ENCODE measurements around the gene IFRD1.

The IFRD1 gene

GRCh38 chr7:112420236-112420861 is 29.9 kb upstream of the IFRD1 start:
- Histone ChIP-seq H3K27ac (ENCODE audit: extremely low read depth, low read depth, low read length) (no peak overlapping the region), H3K4me1 (ENCODE audit: control insufficient read depth, insufficient read depth, low read length) (peaks cover 8% of the 10 kb centered on the region; the same call in 1 of the 2 replicates)

GRCh38 chr7:112421666-112422486 is 28.4 kb upstream of the IFRD1 start:
- ChIA-PET POLR2A (interaction anchor here (5.9 kb wide), 1 partner anchor 29 kb away, joined by 49 read pairs; the partner anchor contains the start of gene IFRD1), CTCF (interaction anchor here (0.7 to 2.3 kb wide), 5 partner anchors 28 to 691 kb away, joined by 3 to 5 read pairs (median 3); partner anchors contain the start of gene IFRD1)
- TF ChIP-seq ZNF561 (tag by site-specific recombination; IDR thresholded peaks at IDR 0.05; ENCODE audit: borderline replicate concordance) (no peak), ZNF623 (tag by site-specific recombination; IDR thresholded peaks at IDR 0.05) (no peak), IKZF3 (tag by site-specific recombination; IDR thresholded peaks at IDR 0.05) (no peak)
- H3K4me1 ChIP-seq (ENCODE audit: control insufficient read depth, insufficient read depth, low read length) = peaks cover 8% of the 10 kb centered on the region; the same call in 1 of the 2 replicates
- H3K36me3 ChIP-seq (ENCODE audit: control insufficient read depth in 2 of 2, insufficient read depth in 1 of 2, low read length in 2 of 2) = no peaks in the 10 kb centered on the region
- H3K9me3 ChIP-seq (ENCODE audit: control insufficient read depth, insufficient read depth, low read depth, low read length) = no peaks in the 10 kb centered on the region
- no peak overlapping the region for H3K27ac ChIP-seq (ENCODE audit: extremely low read depth, low read depth, low read length)
- H3K4me3 ChIP-seq (ENCODE audit: low read depth, low read length) = no peak overlapping the region

More at GRCh38 chr7:112420236-112420861, 29.9 kb upstream of the IFRD1 start:
- TF ChIP-seq BCL11A (tag by site-specific recombination; IDR thresholded peaks at IDR 0.05; ENCODE audit: low read depth) (no peak), ZNF354C (tag by site-specific recombination; IDR thresholded peaks at IDR 0.05; ENCODE audit: borderline replicate concordance, low read depth) (no peak), ZNF157 (tag by site-specific recombination; IDR thresholded peaks at IDR 0.05) (no peak), ZNF544 (tag by site-specific recombination; IDR thresholded peaks at IDR 0.05) (no peak), ZNF426 (tag by site-specific recombination; IDR thresholded peaks at IDR 0.05) (no peak), ZNF23 (tag by site-specific recombination; IDR thresholded peaks at IDR 0.05; ENCODE audit: borderline replicate concordance) (no peak), GFI1B (tag by site-specific recombination; IDR thresholded peaks at IDR 0.05) (no peak), ZNF449 (tag by site-specific recombination; IDR thresholded peaks at IDR 0.05) (no peak)
- TF ChIP-seq, protein P1, sequence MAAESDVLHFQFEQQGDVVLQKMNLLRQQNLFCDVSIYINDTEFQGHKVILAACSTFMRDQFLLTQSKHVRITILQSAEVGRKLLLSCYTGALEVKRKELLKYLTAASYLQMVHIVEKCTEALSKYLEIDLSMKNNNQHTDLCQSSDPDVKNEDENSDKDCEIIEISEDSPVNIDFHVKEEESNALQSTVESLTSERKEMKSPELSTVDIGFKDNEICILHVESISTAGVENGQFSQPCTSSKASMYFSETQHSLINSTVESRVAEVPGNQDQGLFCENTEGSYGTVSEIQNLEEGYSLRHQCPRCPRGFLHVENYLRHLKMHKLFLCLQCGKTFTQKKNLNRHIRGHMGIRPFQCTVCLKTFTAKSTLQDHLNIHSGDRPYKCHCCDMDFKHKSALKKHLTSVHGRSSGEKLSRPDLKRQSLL (tag by site-specific recombination; IDR thresholded peaks at IDR 0.05) = no peak
- no peak overlapping the region for H3K4me3 ChIP-seq (ENCODE audit: low read depth, low read length)
- ChIA-PET CTCF (interaction anchor here (0.7 to 2.3 kb wide), 3 partner anchors 9 to 679 kb away, joined by 3 to 5 read pairs (median 3); no protein-coding TSS in a partner anchor), POLR2A (interaction anchor here (5.9 kb wide), 1 partner anchor 31 kb away, joined by 49 read pairs; the partner anchor contains the start of gene IFRD1)
- no peaks in the 10 kb centered on the region for H3K36me3 ChIP-seq (ENCODE audit: control insufficient read depth in 2 of 2, insufficient read depth in 1 of 2, low read length in 2 of 2)
- H3K9me3 ChIP-seq (ENCODE audit: control insufficient read depth, insufficient read depth, low read depth, low read length) = no peaks in the 10 kb centered on the region

DNA sequence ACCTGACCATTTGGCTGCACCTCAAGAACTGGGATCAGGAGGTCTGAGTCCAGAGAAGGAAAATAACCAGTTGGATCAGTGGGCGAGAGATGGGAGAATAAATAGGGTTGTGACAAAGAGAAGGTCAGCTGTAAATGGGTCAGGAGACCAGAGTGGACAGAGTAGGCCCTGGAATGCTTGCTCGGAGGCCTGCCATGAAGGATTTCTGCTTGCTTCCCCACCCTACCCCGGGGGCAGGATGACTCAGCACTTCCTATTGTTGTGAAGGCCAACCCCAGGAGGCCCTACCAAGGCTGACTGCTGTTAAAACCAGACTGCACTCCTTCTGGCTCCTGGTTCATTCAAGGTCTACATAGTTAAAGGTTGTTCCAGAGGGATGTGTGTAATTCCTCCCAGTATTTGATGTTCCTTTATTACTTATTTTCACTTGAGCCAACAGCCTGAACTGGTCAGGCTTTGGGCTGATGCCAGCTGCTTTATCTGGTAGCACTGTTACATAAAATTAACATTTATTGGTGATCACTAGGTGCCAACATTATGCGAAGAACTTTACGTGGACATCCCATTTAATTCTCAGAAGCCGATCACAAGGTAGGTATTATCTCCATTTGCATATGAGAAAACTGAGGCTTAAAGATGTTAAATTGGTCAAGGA is 27.3 kb upstream of the IFRD1 start:
- H3K9me3 ChIP-seq (ENCODE audit: control insufficient read depth, insufficient read depth, low read depth, low read length) = no peaks in the 10 kb centered on the region
- CTCF ChIA-PET = interaction anchor here (0.6 to 1.6 kb wide), 4 partner anchors 27 to 692 kb away, joined by 3 to 7 read pairs (median 3); partner anchors contain the start of gene IFRD1
- H3K4me1 ChIP-seq (ENCODE audit: control insufficient read depth, insufficient read depth, low read length) = peaks cover 8% of the 10 kb centered on the region; the same call in 1 of the 2 replicates
- H3K36me3 ChIP-seq (ENCODE audit: control insufficient read depth in 2 of 2, insufficient read depth in 1 of 2, low read length in 2 of 2) = no peaks in the 10 kb centered on the region
- no peak overlapping the region for H3K4me3 ChIP-seq (ENCODE audit: low read depth, low read length)
- peak overlapping the region; percentile 29; the same call in 1 of the 2 replicates for H3K27ac ChIP-seq (ENCODE audit: extremely low read depth, low read depth, low read length)
- POLR2A ChIA-PET = interaction anchor here (5.9 kb wide), 1 partner anchor 28 kb away, joined by 49 read pairs; the partner anchor contains the start of gene IFRD1
- no peak for TF ChIP-seq ZNF302 (tag by site-specific recombination; IDR thresholded peaks at IDR 0.05; ENCODE audit: low read depth)
- no peak for TF ChIP-seq ZNF341 (tag by site-specific recombination; IDR thresholded peaks at IDR 0.05; ENCODE audit: low read depth)
- TF ChIP-seq ZNF423 (tag by site-specific recombination; IDR thresholded peaks at IDR 0.05) = no peak
- TF ChIP-seq ZNF19 (tag by site-specific recombination; IDR thresholded peaks at IDR 0.05; ENCODE audit: low read depth) = no peak
- TF ChIP-seq ZNF513 (tag by site-specific recombination; IDR thresholded peaks at IDR 0.05) = no peak
- peak; percentile 82 for TF ChIP-seq GLIS1 (tag by site-specific recombination; IDR thresholded peaks at IDR 0.05)
- TF ChIP-seq MYNN (tag by site-specific recombination; IDR thresholded peaks at IDR 0.05; ENCODE audit: borderline replicate concordance) = no peak
- TF ChIP-seq ZEB2 (tag by site-specific recombination; IDR thresholded peaks at IDR 0.05) = no peak
- peak; percentile 60 for TF ChIP-seq ZBTB8A (tag by site-specific recombination; IDR thresholded peaks at IDR 0.05)
- TF ChIP-seq ZFHX2 (tag by site-specific recombination; conservative IDR thresholded peaks at IDR 0.05) = no peak
- no peak for TF ChIP-seq SP2 (tag by site-specific recombination; IDR thresholded peaks at IDR 0.05)
- TF ChIP-seq, protein P1 (tag by site-specific recombination; IDR thresholded peaks at IDR 0.05) = no peak

Data from HEK293 (cell line).